Neuronal stem cell (in vitro differentiated cells): ENCODE results near the gene PRL. TPM values are rescaled to one million over a fixed set of nuclear protein-coding genes. Genes with fewer than 3 reads are reported as not detected.

Experiments used
- DNase-seq: peaks from one replicate; pipeline ENCODE4 v3.0.0-alpha.2; 2013; ENCODE audit warnings: low spot score
- H2AFZ ChIP-seq: one replicate; pipeline ENCODE4 v1.6.1; 2013; ENCODE audit warnings: mild to moderate bottlenecking, low read length, inconsistent platforms
- H2AK5ac ChIP-seq: 2 replicates; pipeline ENCODE4 v1.6.1; 2013; ENCODE audit warnings: low read depth, mild to moderate bottlenecking, inconsistent platforms, low read length, moderate library complexity, mixed read lengths
- H2BK120ac ChIP-seq: 2 replicates; pipeline ENCODE4 v1.6.1; 2013; ENCODE audit warnings: low read depth, mild to moderate bottlenecking, inconsistent platforms, low read length, moderate library complexity, mixed read lengths
- H2BK12ac ChIP-seq: one replicate; pipeline ENCODE4 v1.6.1; 2013; ENCODE audit warnings: low read length, inconsistent platforms
- H2BK15ac ChIP-seq: 2 replicates; pipeline ENCODE4 v1.6.1; 2013; ENCODE audit warnings: mild to moderate bottlenecking, low read length, inconsistent platforms, mixed read lengths
- H2BK5ac ChIP-seq: one replicate; pipeline ENCODE4 v1.6.1; 2013; ENCODE audit warnings: inconsistent platforms, mild to moderate bottlenecking, low read length, moderate library complexity
- H3K14ac ChIP-seq: one replicate; pipeline ENCODE4 v1.6.1; 2013; ENCODE audit warnings: low read length, inconsistent platforms
- H3K18ac ChIP-seq: 2 replicates; pipeline ENCODE4 v1.6.1; 2013; ENCODE audit warnings: low read length, inconsistent platforms
- H3K23ac ChIP-seq: 2 replicates; pipeline ENCODE4 v1.6.1; 2013; ENCODE audit warnings: low read depth, mild to moderate bottlenecking, mixed read lengths, low read length, inconsistent platforms; ENCODE audit not compliant: poor library complexity
- H3K27ac ChIP-seq: replicated peaks from 3 replicates; pipeline ENCODE4 v1.5.1; 2013; ENCODE audit warnings: low read length, inconsistent platforms
- H3K27me3 ChIP-seq, 3 experiments: 2 replicates each; pipeline ENCODE4 v1.6.1; 2013; ENCODE audit warnings: low read length in 3 of 3, mild to moderate bottlenecking in 2 of 3, inconsistent platforms in 1 of 3, low read depth in 1 of 3, mixed read lengths in 1 of 3, moderate library complexity in 1 of 3; ENCODE audit not compliant: control insufficient read depth in 3 of 3, insufficient read depth in 3 of 3
- H3K36me3 ChIP-seq, 2 donors: replicated peaks in 1 of 2; 2 replicates each; pipeline ENCODE4 v1.6.1; 2013; ENCODE audit warnings: low read length in 2 of 2; ENCODE audit not compliant: control insufficient read depth in 2 of 2, insufficient read depth in 2 of 2
- H3K4ac ChIP-seq: 2 replicates; pipeline ENCODE4 v1.6.1; 2013; ENCODE audit warnings: inconsistent platforms, mild to moderate bottlenecking, low read length, moderate library complexity
- H3K4me1 ChIP-seq, 2 donors: 1 replicate in 1 of 2; 2 replicates in 1 of 2; pipeline ENCODE4 v1.6.1; 2013; ENCODE audit warnings: low read length in 2 of 2, low read depth in 1 of 2; ENCODE audit not compliant: control insufficient read depth in 2 of 2, insufficient read depth in 1 of 2
- H3K4me2 ChIP-seq: one replicate; pipeline ENCODE4 v1.6.1; 2013; ENCODE audit warnings: mild to moderate bottlenecking, low read length, inconsistent platforms; ENCODE audit not compliant: insufficient read depth, poor library complexity, severe bottlenecking
- H3K4me3 ChIP-seq, 2 donors: 2 replicates each; pipeline ENCODE4 v1.5.1; 2013; ENCODE audit warnings: low read length in 2 of 2, mild to moderate bottlenecking in 2 of 2, inconsistent platforms in 1 of 2, moderate library complexity in 1 of 2
- H3K79me1 ChIP-seq: one replicate; pipeline ENCODE4 v1.6.1; 2013; ENCODE audit warnings: low read depth, mild to moderate bottlenecking, inconsistent platforms, low read length, moderate library complexity
- H3K9ac ChIP-seq: one replicate; pipeline ENCODE4 v1.6.1; 2013; ENCODE audit warnings: mild to moderate bottlenecking, low read depth, low read length, inconsistent platforms; ENCODE audit not compliant: poor library complexity
- H3K9me3 ChIP-seq, 2 donors: replicated peaks in 1 of 2; 2 replicates each; pipeline versions ENCODE3 to v1.6.1; 2013; ENCODE audit warnings: low read length in 2 of 2, mild to moderate bottlenecking in 2 of 2, inconsistent platforms in 1 of 2, low read depth in 1 of 2, mixed read lengths in 1 of 2, moderate library complexity in 1 of 2; ENCODE audit not compliant: control insufficient read depth in 2 of 2, insufficient read depth in 1 of 2
- H4K8ac ChIP-seq: one replicate; pipeline ENCODE4 v1.6.1; 2013; ENCODE audit warnings: low read depth, mild to moderate bottlenecking, inconsistent platforms, low read length, moderate library complexity
- H4K91ac ChIP-seq: one replicate; pipeline ENCODE4 v1.6.1; 2013; ENCODE audit warnings: low read length, low read depth, mild to moderate bottlenecking, inconsistent platforms; ENCODE audit not compliant: poor library complexity
- WGBS, 2 donors: extraction: QIAGEN DNeasy Blood & Tissue Kit; methylation state at CpG; one replicate each; pipeline ENCODE4 v1.1.7; 2013; ENCODE audit warnings: missing lambda C conversion rate in 2 of 2, mixed read lengths in 1 of 2; ENCODE audit not compliant: insufficient read length in 2 of 2, insufficient replicate concordance in 1 of 2; ENCODE audit errors: extremely low coverage in 2 of 2; 5-methylcytosine and 5-hydroxymethylcytosine counted together
- polyA plus RNA-seq, 2 experiments: library from polyadenylated mRNA; stranded (reverse); fragments of 200-250 nt; gene quantifications; one replicate each; pipeline ENCODE4 v1.2.3, GENCODE V29; 2013

PRL gene
- not detected for polyA plus RNA-seq (2013, experiment 1 of 2)
- not detected for polyA plus RNA-seq (2013, experiment 2 of 2)

GRCh38 chr6:22296936-22297335, at the start of gene PRL:
Gene PRL (minus strand): TSS chr6:22297036. CDS start chr6:22296982, 54 bp downstream.
- no CpG with 5 or more reads among the region's 6 CpGs for WGBS, 2 donors
- Histone ChIP-seq H2AFZ (no peak within 1 kb of the TSS), H2BK12ac (no peak within 1 kb of the TSS), H4K91ac (no peak within 1 kb of the TSS), H3K4me3 (no peak within 1 kb of the TSS), H3K18ac (no peak within 1 kb of the TSS), H3K9me3 (no peaks in the 10 kb centered on the region), H2AK5ac (no peak within 1 kb of the TSS), H4K8ac (no peak within 1 kb of the TSS), H3K14ac (no peak within 1 kb of the TSS), H3K23ac (no peak within 1 kb of the TSS), H2BK5ac (no peak within 1 kb of the TSS), H3K4ac (no peak within 1 kb of the TSS), H3K9ac (no peak within 1 kb of the TSS), H3K27me3 (no peaks in the 10 kb centered on the region), H2BK120ac (no peak within 1 kb of the TSS), H3K27ac (no peak within 1 kb of the TSS), H2BK15ac (no peak within 1 kb of the TSS), H3K4me1 (peaks cover 0 to 2% of the 10 kb centered on the region in 2 donors), H3K4me2 (no peak within 1 kb of the TSS), H3K36me3 (no peaks in the 10 kb centered on the region), H3K79me1 (peaks cover 2% of the 10 kb centered on the region)
- no peak for DNase-seq

DNA sequence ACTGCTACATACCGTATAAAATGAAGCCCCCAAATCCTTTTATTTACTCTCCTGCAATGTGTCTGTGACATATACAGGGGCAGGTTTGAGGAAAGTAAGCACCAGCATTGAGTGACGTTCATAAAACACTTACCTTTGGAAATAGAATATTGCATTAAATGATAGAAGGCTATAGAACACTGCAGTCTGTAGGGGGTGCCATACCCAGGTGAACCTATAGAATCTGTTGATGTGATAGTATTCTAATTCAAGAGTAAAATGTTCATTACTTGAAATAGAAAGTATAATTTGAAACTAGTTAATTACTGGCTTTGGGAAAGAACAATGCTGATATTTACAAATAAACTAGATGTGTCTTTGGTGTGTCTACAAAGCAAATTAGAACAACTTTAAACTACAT, 47.0 kb upstream of the PRL start:
- Histone ChIP-seq H2BK5ac (no peak overlapping the region), H3K36me3 (no peaks in the 10 kb centered on the region), H4K91ac (no peak overlapping the region), H3K4ac (no peak overlapping the region), H2BK12ac (no peak overlapping the region), H2BK120ac (no peak overlapping the region), H3K18ac (no peak overlapping the region), H2AFZ (no peak overlapping the region), H3K79me1 (no peaks in the 10 kb centered on the region), H3K9me3 (peaks cover 0 to 3% of the 10 kb centered on the region in 2 donors), H3K9ac (no peak overlapping the region), H2BK15ac (no peak overlapping the region), H3K4me3 (no peak overlapping the region), H3K14ac (no peak overlapping the region), H2AK5ac (no peak overlapping the region), H3K4me2 (no peak overlapping the region), H3K27me3 (no peaks in the 10 kb centered on the region), H3K23ac (no peak overlapping the region), H4K8ac (no peak overlapping the region), H3K4me1 (no peaks in the 10 kb centered on the region), H3K27ac (no peak overlapping the region)
- WGBS, 2 donors = no CpG with 5 or more reads among the region's 2 CpGs
- DNase-seq = no peak

DNA sequence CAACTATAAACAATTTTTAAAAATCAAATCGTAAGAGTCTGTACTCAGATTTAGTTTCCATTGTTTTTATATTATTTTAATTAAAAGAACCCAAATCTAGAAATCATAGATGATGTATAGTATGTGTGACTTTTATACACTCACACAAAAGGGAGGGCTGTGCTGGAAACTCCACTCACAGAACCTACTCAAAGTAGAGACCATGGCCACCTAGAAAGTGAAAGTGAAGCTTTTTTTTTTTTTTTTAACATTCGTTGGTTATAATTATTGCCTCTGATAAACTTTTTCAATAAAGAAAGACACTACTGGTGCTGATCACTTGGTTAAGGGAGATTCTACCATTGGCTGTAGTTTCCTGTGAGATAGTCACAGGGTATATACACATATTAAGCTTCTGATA, 37.9 kb upstream of the PRL start:
- no peak overlapping the region for H2BK15ac ChIP-seq
- H3K23ac ChIP-seq = no peak overlapping the region
- H3K9me3 ChIP-seq = no peaks in the 10 kb centered on the region
- H2AFZ ChIP-seq = no peak overlapping the region
- DNase-seq = no peak
- H3K27ac ChIP-seq = no peak overlapping the region
- no CpG with 5 or more reads among the region's 2 CpGs for WGBS, 2 donors
- no peak overlapping the region for H4K8ac ChIP-seq
- no peak overlapping the region for H3K4me3 ChIP-seq
- no peak overlapping the region for H2BK5ac ChIP-seq
- H2AK5ac ChIP-seq = no peak overlapping the region
- H3K36me3 ChIP-seq = no peaks in the 10 kb centered on the region
- H3K4ac ChIP-seq = no peak overlapping the region
- H2BK120ac ChIP-seq = no peak overlapping the region
- no peak overlapping the region for H3K4me2 ChIP-seq
- H4K91ac ChIP-seq = no peak overlapping the region
- no peaks in the 10 kb centered on the region for H3K27me3 ChIP-seq
- H3K9ac ChIP-seq = no peak overlapping the region
- no peaks in the 10 kb centered on the region for H3K79me1 ChIP-seq
- H3K18ac ChIP-seq = no peak overlapping the region
- H3K4me1 ChIP-seq = no peaks in the 10 kb centered on the region
- no peak overlapping the region for H2BK12ac ChIP-seq
- no peak overlapping the region for H3K14ac ChIP-seq

- H2AFZ ChIP-seq = no peak overlapping the region
- H3K27me3 ChIP-seq = no peaks in the 10 kb centered on the region
- H3K4me1 ChIP-seq = no peaks in the 10 kb centered on the region
- no peak overlapping the region for H2AK5ac ChIP-seq
- H3K14ac ChIP-seq = no peak overlapping the region
- H3K9ac ChIP-seq = no peak overlapping the region
- no peaks in the 10 kb centered on the region for H3K9me3 ChIP-seq
- H2BK5ac ChIP-seq = no peak overlapping the region
- H2BK12ac ChIP-seq = no peak overlapping the region
- no peak overlapping the region for H3K4me2 ChIP-seq
- H3K4me3 ChIP-seq = no peak overlapping the region
- no peak overlapping the region for H3K18ac ChIP-seq
- no peaks in the 10 kb centered on the region for H3K36me3 ChIP-seq
- no peak overlapping the region for H2BK15ac ChIP-seq
- no peak overlapping the region for H3K23ac ChIP-seq
- no peak overlapping the region for H4K8ac ChIP-seq
- H4K91ac ChIP-seq = no peak overlapping the region
- H2BK120ac ChIP-seq = no peak overlapping the region
- H3K27ac ChIP-seq = no peak overlapping the region
- H3K4ac ChIP-seq = no peak overlapping the region
- no peaks in the 10 kb centered on the region for H3K79me1 ChIP-seq
- DNase-seq = no peak
These were observed 37.0 kb upstream of the PRL start for GRCh38 chr6:22333802-22334201.
